Mesenchymal stem cell (in vitro differentiated cells and primary cell): ENCODE data around the gene SLCO2B1.

Source experiments
- DNase-seq: peaks from one replicate; pipeline ENCODE4 v3.0.0-alpha.2; 2013
- H2AFZ ChIP-seq: one replicate; pipeline ENCODE4 v1.6.1; 2013; ENCODE audit warnings: low read depth, mild to moderate bottlenecking, control low read depth, inconsistent platforms, low read length, moderate library complexity
- H2AK5ac ChIP-seq: 2 replicates; pipeline ENCODE4 v1.6.1; 2013; ENCODE audit warnings: low read length, moderate library complexity, mild to moderate bottlenecking, inconsistent platforms; ENCODE audit not compliant: severe bottlenecking
- H2BK120ac ChIP-seq: one replicate; pipeline ENCODE4 v1.6.1; 2013; ENCODE audit warnings: low read depth, mild to moderate bottlenecking, inconsistent platforms, low read length, moderate library complexity
- H2BK12ac ChIP-seq, 2 experiments: one replicate each; pipeline ENCODE4 v1.6.1; 2013; ENCODE audit warnings: inconsistent platforms in 2 of 2, low read length in 2 of 2, mild to moderate bottlenecking in 2 of 2, moderate library complexity in 2 of 2, control low read depth in 1 of 2
- H2BK15ac ChIP-seq: one replicate; pipeline ENCODE4 v1.6.1; 2013; ENCODE audit warnings: mild to moderate bottlenecking, low read depth, inconsistent platforms; ENCODE audit not compliant: poor library complexity, severe bottlenecking
- H2BK5ac ChIP-seq: 2 replicates; pipeline ENCODE4 v1.6.1; 2013; ENCODE audit warnings: low read depth, mild to moderate bottlenecking, low read length, control low read depth, inconsistent platforms; ENCODE audit not compliant: poor library complexity, severe bottlenecking
- H3K14ac ChIP-seq, 2 experiments: one replicate each; pipeline ENCODE4 v1.6.1; 2013; ENCODE audit warnings: inconsistent platforms in 2 of 2, low read length in 2 of 2, control low read depth in 1 of 2, mild to moderate bottlenecking in 1 of 2, moderate library complexity in 1 of 2
- H3K18ac ChIP-seq, 2 experiments: one replicate each; pipeline ENCODE4 v1.6.1; 2013; ENCODE audit warnings: inconsistent platforms in 2 of 2, low read length in 2 of 2, control low read depth in 1 of 2, low read depth in 1 of 2, mild to moderate bottlenecking in 1 of 2
- H3K23ac ChIP-seq, 2 experiments: one replicate each; pipeline ENCODE4 v1.6.1; 2013; ENCODE audit warnings: inconsistent platforms in 2 of 2, low read length in 2 of 2, mild to moderate bottlenecking in 2 of 2, moderate library complexity in 2 of 2, control low read depth in 1 of 2
- H3K27ac ChIP-seq: 2 replicates; pipeline ENCODE4 v1.5.1; 2013; ENCODE audit warnings: mild to moderate bottlenecking, moderate library complexity, low read length, control low read depth, inconsistent platforms; ENCODE audit not compliant: poor library complexity, severe bottlenecking
- H3K27me3 ChIP-seq, 2 experiments: 2 replicates each; pipeline versions ENCODE4 v1.6.1 to v1.7.0; 2013; ENCODE audit warnings: low read length in 2 of 2, mild to moderate bottlenecking in 2 of 2, moderate library complexity in 2 of 2, control low read depth in 1 of 2, inconsistent platforms in 1 of 2; ENCODE audit not compliant: control insufficient read depth in 1 of 2, insufficient read depth in 1 of 2
- H3K36me3 ChIP-seq, 2 experiments: 2 replicates each; pipeline versions ENCODE4 v1.6.1 to v1.7.0; 2013; ENCODE audit warnings: low read length in 2 of 2, control low read depth in 1 of 2, inconsistent platforms in 1 of 2, low read depth in 1 of 2, mild to moderate bottlenecking in 1 of 2; ENCODE audit not compliant: insufficient read depth in 2 of 2, control insufficient read depth in 1 of 2
- H3K4ac ChIP-seq, 2 experiments: one replicate each; pipeline ENCODE4 v1.6.1; 2013; ENCODE audit warnings: inconsistent platforms in 2 of 2, low read length in 2 of 2, mild to moderate bottlenecking in 2 of 2, moderate library complexity in 2 of 2, control low read depth in 1 of 2, low read depth in 1 of 2
- H3K4me1 ChIP-seq: 2 replicates; pipeline ENCODE4 v1.6.1; 2013; ENCODE audit warnings: low read depth, low read length, control low read depth; ENCODE audit not compliant: control insufficient read depth, insufficient read depth
- H3K4me2 ChIP-seq: 2 replicates; pipeline ENCODE4 v1.6.1; 2013; ENCODE audit warnings: low read length, mild to moderate bottlenecking, inconsistent platforms; ENCODE audit not compliant: poor library complexity, severe bottlenecking
- H3K4me3 ChIP-seq, 2 experiments: 2 replicates each; pipeline versions ENCODE4 v1.5.1 to v1.7.0; 2013; ENCODE audit warnings: low read length in 2 of 2, mild to moderate bottlenecking in 2 of 2, control low read depth in 1 of 2, low read depth in 1 of 2; ENCODE audit not compliant: insufficient read depth in 1 of 2
- H3K79me1 ChIP-seq: replicated peaks from 2 replicates; pipeline ENCODE4 v1.6.1; 2013; ENCODE audit warnings: mild to moderate bottlenecking, control low read depth, low read length, inconsistent platforms; ENCODE audit not compliant: poor library complexity, severe bottlenecking
- H3K9ac ChIP-seq: 2 replicates; pipeline ENCODE4 v1.7.0; 2013; ENCODE audit warnings: mild to moderate bottlenecking, low read length, moderate library complexity
- H3K9me3 ChIP-seq: 2 replicates; pipeline ENCODE4 v1.7.0; 2013; ENCODE audit warnings: mild to moderate bottlenecking, low read length; ENCODE audit not compliant: control insufficient read depth
- H4K8ac ChIP-seq: one replicate; pipeline ENCODE4 v1.6.1; 2013; ENCODE audit warnings: inconsistent platforms, mild to moderate bottlenecking, low read length, moderate library complexity
- H4K91ac ChIP-seq: one replicate; pipeline ENCODE4 v1.6.1; 2013; ENCODE audit warnings: mild to moderate bottlenecking, low read length, inconsistent platforms
- WGBS: methylation state at CpG from one replicate; pipeline ENCODE4 v1.1.7; 2013; ENCODE audit warnings: mixed read lengths; 5-methylcytosine and 5-hydroxymethylcytosine counted together

The SLCO2B1 gene

DNA sequence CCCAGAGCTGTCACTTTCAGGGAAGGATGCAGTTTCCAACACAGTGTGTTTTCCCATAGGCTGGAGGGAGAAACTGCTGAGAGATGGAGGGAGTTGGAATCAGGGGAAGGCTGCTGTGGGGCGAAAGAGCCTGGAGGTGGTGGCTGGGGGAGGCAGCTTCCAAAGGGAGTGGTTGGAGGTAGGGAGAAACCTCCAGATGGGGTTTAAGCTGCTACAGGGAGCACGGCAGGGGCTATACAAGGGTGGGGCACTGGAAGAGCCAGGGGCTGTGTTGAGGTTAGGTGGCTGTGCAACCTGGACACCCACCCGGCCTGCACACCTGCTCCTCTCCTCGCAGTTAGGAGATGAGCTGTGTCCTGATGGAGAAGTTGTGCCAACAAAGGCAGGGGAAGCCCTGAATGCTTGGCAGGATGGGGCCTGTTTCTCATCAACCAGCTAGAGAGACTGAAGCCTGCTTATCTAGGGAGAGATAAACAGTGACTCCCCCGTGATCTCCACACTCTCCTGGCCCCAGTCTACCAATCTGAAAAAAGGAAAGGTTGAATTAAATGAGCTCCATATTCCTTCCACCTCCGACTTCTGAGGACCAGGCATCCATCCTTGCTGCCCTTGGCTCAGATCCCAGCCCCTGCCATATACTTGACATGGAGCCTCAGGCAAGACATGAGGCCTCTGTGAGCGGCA is 3.6 kb upstream of the SLCO2B1 start:
- peak overlapping the region in 1 of 2 experiments; percentile 69 for H3K14ac ChIP-seq
- H3K4ac ChIP-seq = no peak overlapping the region
- H3K4me2 ChIP-seq = no peak overlapping the region
- H3K9ac ChIP-seq = no peak overlapping the region
- peaks cover 0 to 46% of the 10 kb centered on the region in 2 experiments for H3K27me3 ChIP-seq
- no peaks in the 10 kb centered on the region for H3K9me3 ChIP-seq
- no peak overlapping the region for H3K27ac ChIP-seq
- H4K91ac ChIP-seq = no peak overlapping the region
- DNase-seq = no peak
- H3K4me1 ChIP-seq = peaks cover 15% of the 10 kb centered on the region
- no peak overlapping the region for H2BK12ac ChIP-seq
- WGBS = 68% methylated on average over 7 of the region's 7 CpGs
- H2BK5ac ChIP-seq = no peak overlapping the region
- no peak overlapping the region for H2BK15ac ChIP-seq
- peaks cover 0 to 6% of the 10 kb centered on the region in 2 experiments for H3K36me3 ChIP-seq
- peaks cover 6% of the 10 kb centered on the region for H3K79me1 ChIP-seq
- H2AFZ ChIP-seq = no peak overlapping the region
- H2AK5ac ChIP-seq = no peak overlapping the region
- no peak overlapping the region for H4K8ac ChIP-seq
- no peak overlapping the region for H3K18ac ChIP-seq
- H2BK120ac ChIP-seq = no peak overlapping the region
- H3K23ac ChIP-seq = no peak overlapping the region
- H3K4me3 ChIP-seq = no peak overlapping the region

DNA sequence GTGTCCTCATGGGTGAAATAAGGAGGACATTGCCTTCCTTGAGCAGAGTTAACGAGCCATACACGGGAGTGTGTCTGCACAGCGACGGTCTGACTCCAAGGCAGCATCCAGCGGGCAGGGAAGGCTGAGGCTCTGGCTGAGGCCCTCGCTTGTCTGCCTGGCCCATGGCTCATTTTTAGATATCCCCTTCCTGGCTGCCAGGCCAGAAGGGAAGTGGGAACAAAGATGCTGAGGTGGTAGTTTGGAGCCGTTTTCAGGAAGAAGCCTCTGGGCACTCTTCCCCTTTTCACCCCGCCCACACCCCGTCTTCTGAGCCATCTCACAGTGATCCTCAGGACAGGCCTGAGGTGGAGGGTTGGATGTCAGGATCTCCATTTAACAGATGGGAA is 3.0 kb upstream of the SLCO2B1 start:
- Histone ChIP-seq H4K8ac (peak overlapping the region; percentile 70), H3K4me1 (peaks cover 14% of the 10 kb centered on the region), H3K9me3 (no peaks in the 10 kb centered on the region), H3K4ac (no peak overlapping the region), H3K9ac (no peak overlapping the region), H2BK5ac (no peak overlapping the region), H3K4me3 (no peak overlapping the region), H3K36me3 (peaks cover 0 to 7% of the 10 kb centered on the region in 2 experiments), H3K18ac (no peak overlapping the region), H3K27ac (no peak overlapping the region), H3K23ac (no peak overlapping the region), H2BK15ac (no peak overlapping the region), H3K4me2 (no peak overlapping the region), H3K79me1 (peaks cover 6% of the 10 kb centered on the region), H2AK5ac (no peak overlapping the region), H3K27me3 (peaks cover 0 to 52% of the 10 kb centered on the region in 2 experiments), H3K14ac (no peak overlapping the region), H2BK12ac (no peak overlapping the region), H2BK120ac (no peak overlapping the region), H4K91ac (no peak overlapping the region), H2AFZ (no peak overlapping the region)
- DNase-seq = no peak
- WGBS = 78% methylated on average over 7 of the region's 9 CpGs

DNA sequence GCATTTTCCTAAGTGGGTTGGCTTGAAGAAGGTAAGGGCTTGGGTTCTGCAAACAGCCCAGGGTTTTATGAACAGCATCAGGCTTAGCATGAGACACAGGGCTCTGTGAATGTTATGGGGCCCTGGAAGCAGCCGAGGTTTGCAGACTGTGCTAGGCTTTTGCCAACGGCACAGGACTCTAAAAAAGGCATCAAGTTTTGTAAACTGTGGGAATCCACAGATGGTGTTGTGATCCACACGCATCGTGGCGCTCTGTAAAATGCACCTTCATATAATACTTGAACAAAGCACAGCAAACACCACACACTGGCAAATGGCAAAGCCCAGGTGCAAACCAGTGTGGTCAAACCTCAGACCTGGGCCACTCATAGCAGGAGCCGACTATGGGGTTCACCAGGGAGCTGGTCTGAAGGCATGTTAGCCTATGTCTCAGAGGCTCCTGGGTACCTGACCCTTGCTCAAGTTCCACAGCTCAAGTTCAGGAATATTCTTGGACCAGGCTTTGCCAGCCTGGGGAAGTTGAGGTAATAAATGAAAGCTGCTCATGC is 2.4 kb upstream of the SLCO2B1 start:
- H2AFZ ChIP-seq = no peak overlapping the region
- 91% methylated on average over 6 of the region's 6 CpGs for WGBS
- no peak overlapping the region for H3K4me2 ChIP-seq

DNA sequence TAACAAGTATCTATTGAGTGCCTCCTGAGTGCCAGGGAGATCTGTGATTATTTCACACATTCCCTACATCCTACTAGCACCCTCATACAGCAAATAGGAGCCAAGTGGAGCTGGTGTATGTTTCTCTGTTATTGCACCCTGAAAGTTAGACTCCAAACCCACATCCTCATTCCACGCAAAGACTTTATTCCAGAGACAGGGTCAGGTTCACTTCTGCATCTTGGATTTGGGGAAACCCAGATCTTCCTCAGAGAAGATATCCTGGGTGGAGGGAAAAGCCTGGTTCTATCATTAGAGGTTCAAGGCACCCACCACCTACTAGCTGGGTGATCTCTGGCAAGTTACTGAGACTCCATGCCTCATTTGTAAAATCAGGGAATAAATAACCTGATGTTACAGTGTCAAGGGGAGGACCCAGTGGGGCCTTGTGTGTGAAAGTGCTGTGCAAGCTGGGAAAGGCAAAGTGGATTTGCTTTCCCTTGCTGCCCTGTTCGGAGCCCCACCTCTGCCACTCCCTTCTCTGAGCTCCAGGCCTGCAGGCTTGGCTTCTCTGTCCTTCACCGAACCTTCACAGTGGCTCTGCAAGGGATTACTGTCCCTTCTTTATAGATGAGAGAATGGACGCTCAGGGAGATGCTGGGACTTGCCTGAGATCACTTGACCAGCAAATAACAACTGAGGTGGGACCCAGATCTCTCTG is 991 bp upstream of the SLCO2B1 start:
- Histone ChIP-seq H2AK5ac (no peak overlapping the region), H3K9ac (no peak overlapping the region), H2BK5ac (no peak overlapping the region), H3K18ac (no peak overlapping the region), H3K9me3 (no peaks in the 10 kb centered on the region), H2BK15ac (no peak overlapping the region), H3K4me1 (peaks cover 6% of the 10 kb centered on the region), H3K27ac (no peak overlapping the region), H3K27me3 (peaks cover 0 to 59% of the 10 kb centered on the region in 2 experiments), H4K91ac (no peak overlapping the region), H2BK12ac (no peak overlapping the region), H3K4me3 (no peak overlapping the region), H3K79me1 (peaks cover 4% of the 10 kb centered on the region), H3K14ac (no peak overlapping the region), H2BK120ac (no peak overlapping the region), H3K23ac (no peak overlapping the region), H3K36me3 (peaks cover 0 to 7% of the 10 kb centered on the region in 2 experiments), H2AFZ (no peak overlapping the region), H3K4me2 (no peak overlapping the region), H3K4ac (no peak overlapping the region), H4K8ac (no peak overlapping the region)
- 84% methylated on average over 4 of the region's 4 CpGs for WGBS
- DNase-seq = no peak

More for the DNA sequence above, 2.4 kb upstream of the SLCO2B1 start:
- Histone ChIP-seq H2BK5ac (no peak overlapping the region), H3K4me1 (peaks cover 13% of the 10 kb centered on the region), H3K36me3 (peaks cover 0 to 7% of the 10 kb centered on the region in 2 experiments), H2BK15ac (no peak overlapping the region), H3K4ac (no peak overlapping the region), H3K18ac (no peak overlapping the region), H3K14ac (no peak overlapping the region), H3K4me3 (no peak overlapping the region), H4K8ac (no peak overlapping the region), H3K27ac (no peak overlapping the region), H3K23ac (no peak overlapping the region), H3K27me3 (peaks cover 0 to 58% of the 10 kb centered on the region in 2 experiments), H3K9ac (no peak overlapping the region), H3K79me1 (peaks cover 6% of the 10 kb centered on the region), H2BK120ac (no peak overlapping the region), H4K91ac (no peak overlapping the region), H3K9me3 (no peaks in the 10 kb centered on the region), H2AK5ac (no peak overlapping the region), H2BK12ac (no peak overlapping the region)
- DNase-seq = no peak
